Measurements from ENCODE around the gene RAD51AP2.
"Not testable (repeated sequence)": the region's sequence is repeated elsewhere in the genome, so short reads cannot be mapped to it uniquely, and the experiment has no call there.

Gene RAD51AP2

GRCh38 chr2:17536416-17536815 is 18.2 kb upstream of the RAD51AP2 start:
- DNase-seq = no peak

- no peak for DNase-seq
These were observed 15.3 kb upstream of the RAD51AP2 start for GRCh38 chr2:17533546-17533945.

- DNase-seq = no peak
These were observed 11.5 kb upstream of the RAD51AP2 start for GRCh38 chr2:17529771-17530170.

DNA sequence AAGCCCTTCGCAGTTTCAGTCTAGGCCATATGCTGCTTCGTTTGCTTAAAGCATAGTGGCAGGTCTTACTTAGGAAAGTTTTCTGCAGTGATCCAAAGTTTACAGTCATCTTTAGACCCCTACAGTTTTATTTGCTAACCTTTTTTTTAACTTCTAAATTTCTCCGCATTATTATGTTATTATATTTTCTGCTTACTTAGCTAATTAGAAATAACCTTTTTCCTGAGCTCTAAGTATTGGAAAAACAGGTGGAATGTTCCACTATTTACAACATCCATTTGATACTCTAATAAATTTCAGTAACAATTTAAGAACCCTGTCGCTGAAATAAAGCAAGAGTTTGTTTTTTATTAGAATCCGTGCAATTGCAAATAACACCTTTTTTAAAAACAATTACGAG is 4.1 kb upstream of the RAD51AP2 start:
- DNase-seq = no peak

- DNase-seq = no peak
These were observed 3.4 kb upstream of the RAD51AP2 start for GRCh38 chr2:17521621-17522020.

DNA sequence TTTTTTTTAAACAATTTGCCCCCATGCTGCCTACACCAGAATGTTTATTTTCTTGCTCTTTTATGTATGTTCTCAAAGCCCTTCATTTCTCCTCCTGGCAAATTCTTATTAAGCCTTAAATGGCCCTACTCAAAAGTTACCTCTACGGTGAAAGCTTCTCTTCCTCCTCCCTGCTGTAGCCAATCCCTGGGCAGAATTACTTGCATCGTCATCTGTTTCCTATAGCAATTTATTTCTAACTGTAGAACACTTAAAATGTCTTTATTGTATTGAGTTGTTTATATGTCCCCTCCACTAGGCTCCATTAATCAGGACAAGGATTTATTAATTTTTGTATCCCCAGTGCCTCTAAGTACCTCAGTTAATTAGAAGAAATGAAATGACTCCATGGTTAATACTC is 2.5 kb upstream of the RAD51AP2 start:
- no peak for DNase-seq

GRCh38 chr2:17519486-17519885 is 1.2 kb upstream of the RAD51AP2 start:
- DNase-seq = no peak

GRCh38 chr2:17517481-17518211 is 594 bp downstream of the RAD51AP2 start:
- DNase-seq = no peak

- no peak for DNase-seq
These were observed 2.6 kb downstream of the RAD51AP2 start for GRCh38 chr2:17515652-17516051.

GRCh38 chr2:17506736-17507616 is 11.3 kb downstream of the RAD51AP2 start:
- DNase-seq = no peak

GRCh38 chr2:17497718-17498117 is 20.5 kb downstream of the RAD51AP2 start:
- no peak for DNase-seq

- no peak for DNase-seq
These were observed 22.6 kb downstream of the RAD51AP2 start for GRCh38 chr2:17495590-17495989.

DNA sequence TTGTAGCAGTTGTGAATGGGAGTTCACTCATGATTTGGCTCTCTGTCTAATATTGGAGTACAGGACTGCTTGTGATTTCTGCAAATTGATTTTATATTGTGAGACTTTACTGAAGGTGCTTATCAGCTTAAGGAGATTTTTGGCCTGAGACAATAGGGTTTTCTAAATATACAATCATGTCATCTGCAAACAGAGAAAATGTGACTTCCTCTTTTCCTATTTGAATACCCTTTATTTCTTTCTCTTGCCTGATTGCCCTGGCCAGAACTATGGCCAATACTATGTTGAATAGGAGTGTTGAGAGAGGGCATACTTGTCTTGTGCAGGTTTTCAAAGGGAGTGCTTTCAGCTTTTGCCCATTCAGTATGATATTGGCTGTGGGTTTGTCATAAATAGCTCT is 28.1 kb downstream of the RAD51AP2 start:
- not testable (repeated sequence) for DNase-seq

DNA sequence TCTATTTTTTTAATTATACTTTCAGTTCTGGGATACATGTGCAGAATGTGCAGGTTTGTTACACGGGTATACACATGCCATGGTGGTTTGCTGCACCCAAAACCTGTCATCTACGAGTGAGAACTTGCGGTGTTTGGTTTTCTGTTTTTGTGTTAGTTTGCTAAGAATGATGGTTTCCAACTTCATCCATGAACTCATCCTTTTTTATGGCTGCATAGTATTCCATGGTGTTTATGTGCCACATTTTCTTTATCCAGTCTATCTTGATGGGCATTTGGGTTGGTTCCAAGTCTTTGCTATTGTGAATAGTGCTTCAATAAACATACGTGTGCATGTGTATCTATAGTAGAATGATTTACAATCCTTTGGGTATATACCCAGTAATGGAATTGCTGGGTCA is 29.6 kb downstream of the RAD51AP2 start:
- DNase-seq = not testable (repeated sequence)

DNA sequence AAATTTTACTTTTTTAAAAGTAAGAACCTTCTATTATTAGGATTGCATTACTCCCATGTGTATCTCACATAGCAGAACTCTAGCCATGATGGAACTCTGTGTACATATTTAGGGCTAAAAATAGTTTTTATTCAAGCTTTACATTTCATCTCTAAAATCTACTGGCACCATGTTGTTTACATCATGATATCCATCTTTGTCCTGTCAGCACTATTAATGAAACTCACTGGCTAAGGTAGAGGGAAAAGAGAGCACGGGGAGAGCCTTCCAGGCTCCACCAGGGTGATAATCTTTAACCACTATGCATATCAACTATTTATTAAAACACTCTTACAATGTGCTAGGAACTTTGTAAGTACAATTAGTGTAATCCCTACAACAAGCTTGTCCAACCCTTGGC is 34.7 kb downstream of the RAD51AP2 start:
- no peak for DNase-seq

DNA sequence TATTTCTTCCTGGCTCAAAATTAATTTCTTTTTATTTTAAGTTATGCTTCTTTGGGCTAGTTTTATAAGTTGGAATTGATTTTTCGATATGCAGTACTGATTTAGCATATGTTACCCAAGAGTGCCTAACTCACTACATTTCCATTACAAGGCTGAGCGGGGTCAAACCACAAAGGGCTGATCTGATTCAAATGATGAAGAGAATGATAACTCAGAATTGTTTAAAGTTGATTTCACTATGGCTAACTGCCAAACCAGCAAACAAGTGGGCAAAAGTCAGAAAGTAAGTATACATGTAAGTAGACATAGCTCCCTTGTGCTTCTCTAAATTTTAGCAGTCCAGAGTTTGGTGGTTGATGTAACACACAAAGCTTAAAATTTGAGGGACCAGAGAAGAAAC is 35.6 kb downstream of the RAD51AP2 start:
- DNase-seq = no peak

GRCh38 chr2:17479875-17480274 is 38.4 kb downstream of the RAD51AP2 start:
- no peak for DNase-seq

GRCh38 chr2:17476830-17477229 is 41.4 kb downstream of the RAD51AP2 start:
- no peak for DNase-seq

DNA sequence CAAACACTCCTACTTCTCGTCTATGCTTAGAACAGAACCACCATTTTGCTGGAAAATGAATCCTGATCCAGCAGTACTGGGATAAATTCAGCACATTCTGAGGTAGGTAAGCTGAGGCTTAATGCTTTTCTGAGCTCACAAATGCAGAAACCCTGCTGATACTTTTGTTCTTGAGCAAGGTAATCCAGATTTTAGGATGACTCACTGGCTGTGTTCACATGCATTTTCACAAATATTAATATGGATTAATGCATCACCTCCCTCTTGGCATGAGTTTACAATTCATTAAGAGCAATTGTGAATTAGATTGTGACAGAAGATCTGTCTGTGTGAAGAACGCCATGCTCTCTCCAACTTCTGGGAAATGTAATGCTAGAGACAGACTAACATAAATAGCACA is 42.2 kb downstream of the RAD51AP2 start:
- no peak for DNase-seq

DNA sequence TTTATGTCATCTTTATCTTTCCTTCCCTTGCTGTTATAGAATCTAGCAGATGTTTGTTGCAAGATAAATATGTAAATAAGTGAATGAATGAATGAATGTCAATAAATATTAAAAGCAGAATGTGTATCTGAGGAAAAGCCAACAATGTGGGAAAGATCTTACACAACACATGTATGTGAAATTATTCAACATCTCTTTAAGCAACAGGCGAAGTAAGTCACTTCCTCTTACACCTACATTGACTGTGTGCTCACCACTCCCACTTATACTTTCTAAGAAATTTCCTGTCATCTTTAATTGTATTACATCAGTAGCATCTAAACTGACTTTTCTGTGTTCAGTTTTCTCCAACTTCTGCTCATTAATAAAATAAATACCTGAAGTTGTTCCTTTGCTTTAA is 43.0 kb downstream of the RAD51AP2 start:
- no peak for DNase-seq

GRCh38 chr2:17471979-17472378 is 46.3 kb downstream of the RAD51AP2 start:
- no peak for DNase-seq

GRCh38 chr2:17470855-17471641 is 47.2 kb downstream of the RAD51AP2 start:
- DNase-seq = no peak

DNA sequence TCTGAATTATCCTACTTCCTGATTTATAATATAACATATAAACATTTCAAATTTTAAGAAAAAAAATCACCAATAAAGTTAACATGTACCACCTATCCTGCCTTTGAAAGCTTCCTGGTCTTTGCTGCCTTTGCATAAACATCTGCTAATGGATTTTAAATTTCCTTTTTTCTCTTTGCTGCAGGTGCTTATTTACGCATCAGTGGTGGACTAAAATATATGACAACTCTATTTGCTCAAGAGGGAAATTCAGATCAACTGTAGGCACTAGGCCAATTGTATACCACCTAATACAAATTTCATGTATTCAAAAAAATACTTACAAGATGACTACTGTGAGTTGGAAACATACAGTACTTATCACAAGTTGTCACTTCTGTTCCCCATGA is 57.2 kb downstream of the RAD51AP2 start:
- DNase-seq = no peak
